Tibial artery (tissue), 4 donors: ENCODE results near the gene MAPRE3.

Experiments
- DNase-seq, 2 donors: peaks; one replicate each; pipeline ENCODE4 v3.0.0-alpha.2; 2019
- H3K27ac ChIP-seq, 2 donors: fragments of 200-600 bp; sonication (generic) in 1 of 2; 1 replicate in 1 of 2; 2 replicates in 1 of 2; pipeline ENCODE4 v1.5.1; 2018 to 2019; ENCODE audit warnings: mild to moderate bottlenecking in 1 of 2
- H3K27me3 ChIP-seq, 2 donors: fragments of 200-600 bp; sonication (generic) in 1 of 2; one replicate each; pipeline versions ENCODE4 v1.5.1 to v1.6.0; 2016 to 2019
- H3K36me3 ChIP-seq, 3 donors: fragments of 200-600 bp; sonication (generic) in 2 of 3; one replicate each; pipeline ENCODE4 v1.5.1; 2016 to 2019; ENCODE audit warnings: mild to moderate bottlenecking in 2 of 3
- H3K4me1 ChIP-seq, 4 donors: fragments of 200-600 bp; sonication (generic) in 2 of 4; 1 replicate in 3 of 4; 2 replicates in 1 of 4; pipeline ENCODE4 v1.5.1; 2016 to 2019
- H3K4me3 ChIP-seq, 2 donors: fragments of 200-600 bp; sonication (generic) in 1 of 2; 1 replicate in 1 of 2; 2 replicates in 1 of 2; pipeline ENCODE4 v1.5.1; 2018 to 2019; ENCODE audit warnings: mild to moderate bottlenecking in 2 of 2
- H3K9me3 ChIP-seq, 3 donors: fragments of 200-600 bp; sonication (generic) in 1 of 3; one replicate each; pipeline ENCODE4 v1.5.1; 2016 to 2019
- intact Hi-C: fragments of 100-400 bp; cut with DNase I; formaldehyde crosslinking; loops from one replicate; pipeline ENCODE4 v1.15.0; 2023; ENCODE audit warnings: low total_unique reads
- TF ChIP-seq, protein P1 (sequence below), 2 experiments: fragments of 200-600 bp in 1 of 2; fragments of 450-650 bp in 1 of 2; IDR thresholded peaks; one replicate each; pipeline ENCODE4 v1.5.1; 2017 to 2019; ENCODE audit warnings: antibody characterized with exemption in 2 of 2, mild to moderate bottlenecking in 1 of 2, moderate library complexity in 1 of 2

MAPRE3 gene

GRCh38 chr2:26959331-26959730 lies 11.1 kb upstream of the MAPRE3 start:
- Histone ChIP-seq H3K36me3 (no peaks in the 10 kb centered on the region), H3K9me3 (no peaks in the 10 kb centered on the region), H3K27me3 (peaks cover 0 to 56% of the 10 kb centered on the region in 2 donors), H3K4me3 (no peak overlapping the region), H3K27ac (no peak overlapping the region), H3K4me1 (peaks cover 0 to 4% (median 4%) of the 10 kb centered on the region in 4 donors)
- TF ChIP-seq, protein P1, sequence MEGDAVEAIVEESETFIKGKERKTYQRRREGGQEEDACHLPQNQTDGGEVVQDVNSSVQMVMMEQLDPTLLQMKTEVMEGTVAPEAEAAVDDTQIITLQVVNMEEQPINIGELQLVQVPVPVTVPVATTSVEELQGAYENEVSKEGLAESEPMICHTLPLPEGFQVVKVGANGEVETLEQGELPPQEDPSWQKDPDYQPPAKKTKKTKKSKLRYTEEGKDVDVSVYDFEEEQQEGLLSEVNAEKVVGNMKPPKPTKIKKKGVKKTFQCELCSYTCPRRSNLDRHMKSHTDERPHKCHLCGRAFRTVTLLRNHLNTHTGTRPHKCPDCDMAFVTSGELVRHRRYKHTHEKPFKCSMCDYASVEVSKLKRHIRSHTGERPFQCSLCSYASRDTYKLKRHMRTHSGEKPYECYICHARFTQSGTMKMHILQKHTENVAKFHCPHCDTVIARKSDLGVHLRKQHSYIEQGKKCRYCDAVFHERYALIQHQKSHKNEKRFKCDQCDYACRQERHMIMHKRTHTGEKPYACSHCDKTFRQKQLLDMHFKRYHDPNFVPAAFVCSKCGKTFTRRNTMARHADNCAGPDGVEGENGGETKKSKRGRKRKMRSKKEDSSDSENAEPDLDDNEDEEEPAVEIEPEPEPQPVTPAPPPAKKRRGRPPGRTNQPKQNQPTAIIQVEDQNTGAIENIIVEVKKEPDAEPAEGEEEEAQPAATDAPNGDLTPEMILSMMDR (IDR thresholded peaks at IDR 0.05), result no peak
- no peak for DNase-seq
- intact Hi-C loops, result loop anchor here (10.0 kb wide), 1 partner anchor 325 kb away; the partner anchor contains the start of gene TRIM54

- Histone ChIP-seq H3K4me1 (peaks cover 0 to 5% (median 4%) of the 10 kb centered on the region in 4 donors), H3K27ac (no peak overlapping the region), H3K9me3 (no peaks in the 10 kb centered on the region), H3K27me3 (peaks cover 0 to 34% of the 10 kb centered on the region in 2 donors), H3K4me3 (no peak overlapping the region), H3K36me3 (no peaks in the 10 kb centered on the region)
- TF ChIP-seq, protein P1 (IDR thresholded peaks at IDR 0.05), result no peak
- intact Hi-C loops, result loop anchor here (5.0 to 10.0 kb wide), 2 partner anchors 53 to 250 kb away; partner anchors contain the start of genes ATRAID, CAD and SLC5A6
- no peak for DNase-seq
Measured at GRCh38 chr2:26964446-26965130, 5.8 kb upstream of the MAPRE3 start.

- peaks cover 0 to 23% (median 9%) of the 10 kb centered on the region in 4 donors for H3K4me1 ChIP-seq
- H3K4me3 ChIP-seq, result no peak overlapping the region
- no peak for DNase-seq
- no peaks in the 10 kb centered on the region for H3K36me3 ChIP-seq
- H3K9me3 ChIP-seq, result no peaks in the 10 kb centered on the region
- H3K27ac ChIP-seq, result no peak overlapping the region
- TF ChIP-seq, protein P1 (IDR thresholded peaks at IDR 0.05), result no peak
- H3K27me3 ChIP-seq, result peaks cover 0 to 14% of the 10 kb centered on the region in 2 donors
- intact Hi-C loops, result loop anchor here (10.0 kb wide), 1 partner anchor 247 kb away; the partner anchor contains the start of genes ATRAID, CAD and SLC5A6
Measured at GRCh38 chr2:26968001-26968400, 2.4 kb upstream of the MAPRE3 start.

GRCh38 chr2:26969077-26969844 lies 1.2 kb upstream of the MAPRE3 start:
- peaks cover 0 to 6% of the 10 kb centered on the region in 2 donors for H3K27me3 ChIP-seq
- no peak for DNase-seq
- H3K4me1 ChIP-seq, result peaks cover 0 to 23% (median 9%) of the 10 kb centered on the region in 4 donors
- intact Hi-C loops, result loop anchor here (10.0 kb wide), 1 partner anchor 246 kb away; the partner anchor contains the start of genes ATRAID, CAD and SLC5A6
- no peak overlapping the region for H3K4me3 ChIP-seq
- H3K36me3 ChIP-seq, result no peaks in the 10 kb centered on the region
- no peaks in the 10 kb centered on the region for H3K9me3 ChIP-seq
- no peak overlapping the region for H3K27ac ChIP-seq
- TF ChIP-seq, protein P1 (IDR thresholded peaks at IDR 0.05), result no peak

GRCh38 chr2:26970928-26971627 lies 641 bp downstream of the MAPRE3 start:
- Histone ChIP-seq H3K27me3 (no peaks in the 10 kb centered on the region), H3K4me1 (peaks cover 0 to 23% (median 9%) of the 10 kb centered on the region in 4 donors), H3K4me3 (peak overlapping the region; percentile 73 to 74), H3K27ac (peak overlapping the region; percentile 74 to 77), H3K9me3 (no peaks in the 10 kb centered on the region), H3K36me3 (no peaks in the 10 kb centered on the region)
- peak; percentile 32 to 65 for DNase-seq
- TF ChIP-seq, protein P1 (IDR thresholded peaks at IDR 0.05), result no peak
- intact Hi-C loops, result loop anchor here (2.0 to 5.0 kb wide), 2 partner anchors 61 to 114 kb away; partner anchors contain the start of gene TMEM214
